PC-9 (cell line): ENCODE measurements around the gene PCDH9. TPM values are rescaled to one million over a fixed set of nuclear protein-coding genes. Genes with fewer than 3 reads are reported as not detected.

ENCODE experiments used
- BruUV-seq: library from RNA; stranded (reverse); fragments of 400-500 nt; replicated peaks from 2 replicates; lab custom pipeline; 2021; lab: Mats Ljungman, UMichigan
- CTCF ChIA-PET: fragments of 300-600 bp; sonication (Branson Sonifier 250); formaldehyde crosslinking; loops from one replicate; lab custom pipeline; 2022; ENCODE audit warnings: antibody characterized with exemption; lab: Charles Lee
- POLR2A ChIA-PET: fragments of 300-600 bp; sonication (Branson Sonifier 250); formaldehyde crosslinking; loops from one replicate; lab custom pipeline; 2022; ENCODE audit warnings: antibody characterized with exemption; ENCODE audit not compliant: unreplicated experiment; lab: Charles Lee
- DNase-seq, 2 experiments: peaks; one replicate each; pipeline versions ENCODE4 v3.0.0 to v3.0.0-alpha.2; 2015 to 2022; ENCODE audit warnings: mixed read lengths in 1 of 2
- H2AFZ ChIP-seq: fragments of 200-600 bp; sonication (generic); 2 replicates; pipeline ENCODE4 v1.8.1; 2017; ENCODE audit warnings: antibody characterized with exemption
- H3F3A ChIP-seq: fragments of 200-600 bp; sonication (generic); 2 replicates; pipeline ENCODE4 v1.8.1; 2017; ENCODE audit warnings: antibody characterized with exemption, mild to moderate bottlenecking, low read depth; ENCODE audit not compliant: insufficient read depth
- H3K27ac ChIP-seq: fragments of 200-600 bp; sonication (generic); 2 replicates; pipeline ENCODE4 v1.6.1; 2016; ENCODE audit warnings: mixed run types
- H3K27me3 ChIP-seq: fragments of 200-600 bp; sonication (generic); 2 replicates; pipeline ENCODE4 v1.6.1; 2016; ENCODE audit warnings: low read depth, mixed run types; ENCODE audit not compliant: insufficient read depth
- H3K36me3 ChIP-seq: fragments of 200-600 bp; sonication (generic); 2 replicates; pipeline ENCODE4 v1.6.1; 2016; ENCODE audit warnings: low read depth, mixed run types
- H3K4me1 ChIP-seq: fragments of 200-600 bp; sonication (generic); replicated peaks from 2 replicates; pipeline ENCODE4 v1.6.1; 2016; ENCODE audit warnings: mixed run types; ENCODE audit not compliant: insufficient read depth
- H3K4me2 ChIP-seq: fragments of 200-600 bp; sonication (generic); 2 replicates; pipeline ENCODE4 v1.6.1; 2017; ENCODE audit warnings: mixed run types
- H3K4me3 ChIP-seq: fragments of 200-600 bp; sonication (generic); 2 replicates; pipeline ENCODE4 v1.6.1; 2016; ENCODE audit warnings: mixed run types
- H3K79me2 ChIP-seq: fragments of 200-600 bp; sonication (generic); 2 replicates; pipeline ENCODE4 v1.6.1; 2017; ENCODE audit warnings: low read depth, mixed run types
- H3K9me2 ChIP-seq: fragments of 200-600 bp; sonication (generic); 2 replicates; pipeline ENCODE4 v1.8.1; 2017; ENCODE audit warnings: mild to moderate bottlenecking; ENCODE audit not compliant: insufficient read depth
- H3K9me3 ChIP-seq: fragments of 200-600 bp; sonication (generic); 2 replicates; pipeline ENCODE4 v1.8.1; 2016; ENCODE audit warnings: low read depth; ENCODE audit not compliant: insufficient read depth
- H4K20me1 ChIP-seq: fragments of 200-600 bp; sonication (generic); 2 replicates; pipeline ENCODE4 v1.8.1; 2017; ENCODE audit not compliant: insufficient read depth
- EZH2 ChIP-seq: fragments of 200-600 bp; sonication (generic); IDR thresholded peaks from 2 replicates; pipeline ENCODE4 v1.8.0; 2017; ENCODE audit warnings: antibody characterized with exemption, low read depth
- intact Hi-C: fragments of 100-400 bp; cut with micrococcal nuclease; formaldehyde crosslinking; loops from one replicate; pipeline ENCODE4 v1.10.0; 2022; ENCODE audit not compliant: unreplicated experiment
- total RNA-seq: library from RNA; stranded (reverse); gene quantifications from 2 replicates; pipeline ENCODE4 v1.2.3, GENCODE V29; 2021
- TF ChIP-seq, protein P1 (sequence below): fragments of 200-600 bp; sonication (generic); conservative IDR thresholded peaks from 2 replicates; pipeline ENCODE4 v1.6.1; 2017; ENCODE audit warnings: mixed run types, antibody characterized with exemption, mild to moderate bottlenecking, moderate library complexity

Gene PCDH9
- total RNA-seq, 1 experiment from 2014 or later, result 0.37 TPM

DNA sequence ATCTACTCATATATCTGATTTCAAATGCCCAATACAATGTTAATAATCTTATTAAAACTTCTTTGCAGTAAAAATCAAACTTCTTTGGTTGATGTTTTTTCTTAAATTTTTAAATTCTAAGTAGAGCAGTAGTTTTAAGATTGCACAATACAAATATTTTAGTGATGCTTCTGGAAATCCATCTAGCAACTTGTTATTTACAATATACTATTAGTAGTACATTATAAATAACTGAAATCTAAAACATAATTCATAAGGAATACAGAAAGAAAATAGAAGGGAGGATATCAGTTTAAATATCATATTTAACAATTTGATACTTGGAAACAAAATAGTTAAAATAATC lies 569.7 kb downstream of the PCDH9 start:
- no peaks in the 10 kb centered on the region for H3K36me3 ChIP-seq
- H3K27me3 ChIP-seq, result no peaks in the 10 kb centered on the region
- no peak for DNase-seq
- H2AFZ ChIP-seq, result no peak overlapping the region
- H3K4me2 ChIP-seq, result no peak overlapping the region
- intact Hi-C loops, result no loop called here
- no peaks in the 10 kb centered on the region for H4K20me1 ChIP-seq
- no peaks in the 10 kb centered on the region for H3K79me2 ChIP-seq
- H3K4me3 ChIP-seq, result no peak overlapping the region
- H3K27ac ChIP-seq, result no peak overlapping the region
- no peaks in the 10 kb centered on the region for H3F3A ChIP-seq
- peaks cover 6% of the 10 kb centered on the region; the same call in 1 of the 2 replicates for H3K4me1 ChIP-seq
- BruUV-seq, result no TSS peak
- ChIA-PET CTCF (no interaction called here), POLR2A (no interaction called here)
- H3K9me3 ChIP-seq, result no peaks in the 10 kb centered on the region
- no peaks in the 10 kb centered on the region for H3K9me2 ChIP-seq
- TF ChIP-seq, protein P1, sequence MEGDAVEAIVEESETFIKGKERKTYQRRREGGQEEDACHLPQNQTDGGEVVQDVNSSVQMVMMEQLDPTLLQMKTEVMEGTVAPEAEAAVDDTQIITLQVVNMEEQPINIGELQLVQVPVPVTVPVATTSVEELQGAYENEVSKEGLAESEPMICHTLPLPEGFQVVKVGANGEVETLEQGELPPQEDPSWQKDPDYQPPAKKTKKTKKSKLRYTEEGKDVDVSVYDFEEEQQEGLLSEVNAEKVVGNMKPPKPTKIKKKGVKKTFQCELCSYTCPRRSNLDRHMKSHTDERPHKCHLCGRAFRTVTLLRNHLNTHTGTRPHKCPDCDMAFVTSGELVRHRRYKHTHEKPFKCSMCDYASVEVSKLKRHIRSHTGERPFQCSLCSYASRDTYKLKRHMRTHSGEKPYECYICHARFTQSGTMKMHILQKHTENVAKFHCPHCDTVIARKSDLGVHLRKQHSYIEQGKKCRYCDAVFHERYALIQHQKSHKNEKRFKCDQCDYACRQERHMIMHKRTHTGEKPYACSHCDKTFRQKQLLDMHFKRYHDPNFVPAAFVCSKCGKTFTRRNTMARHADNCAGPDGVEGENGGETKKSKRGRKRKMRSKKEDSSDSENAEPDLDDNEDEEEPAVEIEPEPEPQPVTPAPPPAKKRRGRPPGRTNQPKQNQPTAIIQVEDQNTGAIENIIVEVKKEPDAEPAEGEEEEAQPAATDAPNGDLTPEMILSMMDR, result no peak
- no peak for TF ChIP-seq EZH2

DNA sequence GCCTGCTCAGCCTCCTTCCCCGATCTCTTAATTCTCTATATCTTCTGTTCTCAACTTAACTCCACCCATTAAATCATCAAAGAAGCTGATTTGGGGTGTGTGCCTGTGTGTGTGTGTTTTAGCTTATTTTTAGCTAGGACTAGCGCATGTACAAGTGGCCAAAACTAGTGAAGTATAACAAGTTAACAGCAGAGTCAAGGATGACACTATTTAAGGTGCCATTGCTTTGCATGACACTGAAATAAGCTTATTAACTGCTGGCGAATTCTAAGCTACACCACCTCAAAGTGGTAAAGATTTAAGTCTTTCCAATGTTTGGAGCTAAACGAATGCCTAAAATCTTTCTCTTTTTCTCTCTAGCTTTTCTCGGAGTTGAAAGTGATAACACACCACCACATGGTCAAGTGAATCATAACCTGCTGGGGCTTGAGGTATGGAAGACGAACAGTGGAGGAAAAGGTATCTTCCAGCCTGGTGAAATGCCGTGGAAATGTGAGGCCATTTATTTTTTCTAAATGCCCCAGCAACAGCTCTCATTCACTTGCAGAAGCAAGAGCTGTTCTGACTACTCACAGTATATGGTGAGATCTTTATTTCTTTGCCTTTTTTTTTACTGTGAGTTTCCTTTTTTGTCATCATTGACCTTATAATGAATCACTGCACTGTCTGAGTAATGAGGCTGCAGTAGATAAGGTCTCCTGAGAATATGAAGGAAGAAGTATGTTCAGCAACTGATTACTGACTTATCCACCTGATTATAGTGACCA lies 570.3 kb downstream of the PCDH9 start:
- Histone ChIP-seq H3K79me2 (no peaks in the 10 kb centered on the region), H3K9me2 (no peaks in the 10 kb centered on the region), H3K36me3 (no peaks in the 10 kb centered on the region), H3K4me1 (peaks cover 6% of the 10 kb centered on the region; the same call in 1 of the 2 replicates), H3K27ac (no peak overlapping the region), H3K4me2 (peak overlapping the region; percentile 47; the same call in 1 of the 2 replicates), H3K9me3 (no peaks in the 10 kb centered on the region), H3F3A (no peaks in the 10 kb centered on the region), H4K20me1 (no peaks in the 10 kb centered on the region), H2AFZ (no peak overlapping the region), H3K4me3 (no peak overlapping the region), H3K27me3 (no peaks in the 10 kb centered on the region)
- TF ChIP-seq, protein P1, result no peak
- CTCF ChIA-PET, result no interaction called here
- BruUV-seq, result TSS peak; percentile 49
- POLR2A ChIA-PET, result interaction anchor here (0.6 to 0.8 kb wide), 2 partner anchors 149 to 167 kb away, joined by 5 to 13 read pairs; no protein-coding TSS in a partner anchor
- DNase-seq, result peak; percentile 17 to 37
- intact Hi-C loops, result no loop called here

- Histone ChIP-seq H3K4me2 (no peak overlapping the region), H3F3A (no peaks in the 10 kb centered on the region), H3K4me1 (peaks cover 6% of the 10 kb centered on the region; the same call in 1 of the 2 replicates), H3K27me3 (no peaks in the 10 kb centered on the region), H3K4me3 (no peak overlapping the region), H3K27ac (no peak overlapping the region), H3K79me2 (no peaks in the 10 kb centered on the region), H3K9me3 (no peaks in the 10 kb centered on the region), H3K9me2 (no peaks in the 10 kb centered on the region), H3K36me3 (no peaks in the 10 kb centered on the region), H2AFZ (no peak overlapping the region), H4K20me1 (no peaks in the 10 kb centered on the region)
- ChIA-PET CTCF (no interaction called here), POLR2A (interaction anchor here (0.6 to 0.8 kb wide), 2 partner anchors 150 to 167 kb away, joined by 5 to 13 read pairs; no protein-coding TSS in a partner anchor)
- DNase-seq, result no peak
- TF ChIP-seq, protein P1, result no peak
- TF ChIP-seq EZH2, result no peak
- intact Hi-C loops, result no loop called here
- BruUV-seq, result no TSS peak
These were observed 570.9 kb downstream of the PCDH9 start for GRCh38 chr13:66659286-66659685.
